ENCODE results near the gene DZIP1L.

DZIP1L gene

GRCh38 chr3:138030734-138031280, 84.6 kb downstream of the DZIP1L start:
- no peak overlapping the region for H3K4me3 ChIP-seq (ENCODE audit: low read depth in 1 of 5, low read length in 5 of 5)
- H3K36me3 ChIP-seq (ENCODE audit: control insufficient read depth in 5 of 5, insufficient read depth in 5 of 5, low read length in 5 of 5): peaks cover 4 to 26% (median 20%) of the 10 kb centered on the region in 5 donors
- no peaks in the 10 kb centered on the region for H3K27me3 ChIP-seq (ENCODE audit: control insufficient read depth in 5 of 5, insufficient read depth in 4 of 5, low read length in 5 of 5)
- H3K9ac ChIP-seq (ENCODE audit: low read length in 5 of 5): no peak overlapping the region
- no peaks in the 10 kb centered on the region for H3K9me3 ChIP-seq (ENCODE audit: control insufficient read depth in 5 of 5, low read length in 5 of 5)
- H3K27ac ChIP-seq (ENCODE audit: low read depth, low read length): no peak overlapping the region
- no peaks in the 10 kb centered on the region for H3K4me1 ChIP-seq (ENCODE audit: control insufficient read depth in 5 of 5, insufficient read depth in 5 of 5, low read length in 5 of 5)

GRCh38 chr3:138027821-138028220, 87.6 kb downstream of the DZIP1L start:
- H3K4me1 ChIP-seq (ENCODE audit: control insufficient read depth in 5 of 5, insufficient read depth in 5 of 5, low read length in 5 of 5): no peaks in the 10 kb centered on the region
- H3K36me3 ChIP-seq (ENCODE audit: control insufficient read depth in 5 of 5, insufficient read depth in 5 of 5, low read length in 5 of 5): peaks cover 9 to 45% (median 24%) of the 10 kb centered on the region in 5 donors
- no peak overlapping the region for H3K27ac ChIP-seq (ENCODE audit: low read depth, low read length)

GRCh38 chr3:138025553-138025952, 89.9 kb downstream of the DZIP1L start:
- no peak overlapping the region for H3K27ac ChIP-seq (ENCODE audit: low read depth, low read length)
- H3K4me3 ChIP-seq (ENCODE audit: low read depth in 1 of 5, low read length in 5 of 5): no peak overlapping the region
- H3K27me3 ChIP-seq (ENCODE audit: control insufficient read depth in 5 of 5, insufficient read depth in 4 of 5, low read length in 5 of 5): no peaks in the 10 kb centered on the region
- H3K9me3 ChIP-seq (ENCODE audit: control insufficient read depth in 5 of 5, low read length in 5 of 5): no peaks in the 10 kb centered on the region
- no peak overlapping the region for H3K9ac ChIP-seq (ENCODE audit: low read length in 5 of 5)
- H3K4me1 ChIP-seq (ENCODE audit: control insufficient read depth in 5 of 5, insufficient read depth in 5 of 5, low read length in 5 of 5): no peaks in the 10 kb centered on the region
- H3K36me3 ChIP-seq (ENCODE audit: control insufficient read depth in 5 of 5, insufficient read depth in 5 of 5, low read length in 5 of 5): peaks cover 7 to 46% (median 23%) of the 10 kb centered on the region in 5 donors

More at GRCh38 chr3:138027821-138028220, 87.6 kb downstream of the DZIP1L start:
- no peak overlapping the region for H3K4me3 ChIP-seq (ENCODE audit: low read depth in 1 of 5, low read length in 5 of 5)
- H3K27me3 ChIP-seq (ENCODE audit: control insufficient read depth in 5 of 5, insufficient read depth in 4 of 5, low read length in 5 of 5): no peaks in the 10 kb centered on the region
- H3K9me3 ChIP-seq (ENCODE audit: control insufficient read depth in 5 of 5, low read length in 5 of 5): no peaks in the 10 kb centered on the region
- H3K9ac ChIP-seq (ENCODE audit: low read length in 5 of 5): no peak overlapping the region

GRCh38 chr3:138023754-138024153, 91.7 kb downstream of the DZIP1L start:
- Histone ChIP-seq H3K27me3 (ENCODE audit: control insufficient read depth in 5 of 5, insufficient read depth in 4 of 5, low read length in 5 of 5) (no peaks in the 10 kb centered on the region), H3K27ac (ENCODE audit: low read depth, low read length) (no peak overlapping the region), H3K4me1 (ENCODE audit: control insufficient read depth in 5 of 5, insufficient read depth in 5 of 5, low read length in 5 of 5) (no peaks in the 10 kb centered on the region), H3K4me3 (ENCODE audit: low read depth in 1 of 5, low read length in 5 of 5) (no peak overlapping the region), H3K36me3 (ENCODE audit: control insufficient read depth in 5 of 5, insufficient read depth in 5 of 5, low read length in 5 of 5) (peaks cover 6 to 39% (median 16%) of the 10 kb centered on the region in 5 donors), H3K9ac (ENCODE audit: low read length in 5 of 5) (no peak overlapping the region), H3K9me3 (ENCODE audit: control insufficient read depth in 5 of 5, low read length in 5 of 5) (no peaks in the 10 kb centered on the region)

GRCh38 chr3:138019281-138020069, 95.9 kb downstream of the DZIP1L start:
- Histone ChIP-seq H3K36me3 (ENCODE audit: control insufficient read depth in 5 of 5, insufficient read depth in 5 of 5, low read length in 5 of 5) (peaks cover 4 to 22% (median 10%) of the 10 kb centered on the region in 5 donors), H3K9ac (ENCODE audit: low read length in 5 of 5) (no peak overlapping the region), H3K4me3 (ENCODE audit: low read depth in 1 of 5, low read length in 5 of 5) (no peak overlapping the region), H3K27ac (ENCODE audit: low read depth, low read length) (no peak overlapping the region), H3K27me3 (ENCODE audit: control insufficient read depth in 5 of 5, insufficient read depth in 4 of 5, low read length in 5 of 5) (no peaks in the 10 kb centered on the region), H3K4me1 (ENCODE audit: control insufficient read depth in 5 of 5, insufficient read depth in 5 of 5, low read length in 5 of 5) (no peaks in the 10 kb centered on the region), H3K9me3 (ENCODE audit: control insufficient read depth in 5 of 5, low read length in 5 of 5) (no peaks in the 10 kb centered on the region)

- H3K27ac ChIP-seq (ENCODE audit: low read depth, low read length): no peak overlapping the region
These were observed 99.3 kb downstream of the DZIP1L start for GRCh38 chr3:138016065-138016464.

GRCh38 chr3:138012526-138012925, 102.9 kb downstream of the DZIP1L start:
- H3K36me3 ChIP-seq (ENCODE audit: control insufficient read depth in 5 of 5, insufficient read depth in 5 of 5, low read length in 5 of 5): peaks cover 0 to 12% (median 3%) of the 10 kb centered on the region in 5 donors
- no peak overlapping the region for H3K27ac ChIP-seq (ENCODE audit: low read depth, low read length)
- no peak overlapping the region for H3K4me3 ChIP-seq (ENCODE audit: low read depth in 1 of 5, low read length in 5 of 5)
- no peak overlapping the region for H3K9ac ChIP-seq (ENCODE audit: low read length in 5 of 5)
- peaks cover 0 to 3% (median 0%) of the 10 kb centered on the region in 5 donors for H3K9me3 ChIP-seq (ENCODE audit: control insufficient read depth in 5 of 5, low read length in 5 of 5)
- no peaks in the 10 kb centered on the region for H3K27me3 ChIP-seq (ENCODE audit: control insufficient read depth in 5 of 5, insufficient read depth in 4 of 5, low read length in 5 of 5)
- no peaks in the 10 kb centered on the region for H3K4me1 ChIP-seq (ENCODE audit: control insufficient read depth in 5 of 5, insufficient read depth in 5 of 5, low read length in 5 of 5)

More at GRCh38 chr3:138016065-138016464, 99.3 kb downstream of the DZIP1L start:
- peaks cover 0 to 8% (median 3%) of the 10 kb centered on the region in 5 donors for H3K36me3 ChIP-seq (ENCODE audit: control insufficient read depth in 5 of 5, insufficient read depth in 5 of 5, low read length in 5 of 5)
- H3K27me3 ChIP-seq (ENCODE audit: control insufficient read depth in 5 of 5, insufficient read depth in 4 of 5, low read length in 5 of 5): no peaks in the 10 kb centered on the region
- no peak overlapping the region for H3K4me3 ChIP-seq (ENCODE audit: low read depth in 1 of 5, low read length in 5 of 5)
- no peak overlapping the region for H3K9ac ChIP-seq (ENCODE audit: low read length in 5 of 5)
- peaks cover 0 to 3% (median 0%) of the 10 kb centered on the region in 5 donors for H3K9me3 ChIP-seq (ENCODE audit: control insufficient read depth in 5 of 5, low read length in 5 of 5)
- no peaks in the 10 kb centered on the region for H3K4me1 ChIP-seq (ENCODE audit: control insufficient read depth in 5 of 5, insufficient read depth in 5 of 5, low read length in 5 of 5)
